Measurements from ENCODE around the gene NSD2.

The NSD2 gene

GRCh38 chr4:1975391-1975801 lies 104.2 kb downstream of the NSD2 start:
- no peak for DNase-seq

GRCh38 chr4:1975880-1976279 lies 104.7 kb downstream of the NSD2 start:
- no peak for DNase-seq

- no peak for DNase-seq
These were observed 105.5 kb downstream of the NSD2 start for GRCh38 chr4:1976416-1977352.

GRCh38 chr4:1978226-1978625 lies 107.0 kb downstream of the NSD2 start:
- no peak for DNase-seq

- DNase-seq = no peak
These were observed 107.7 kb downstream of the NSD2 start for GRCh38 chr4:1978741-1979476.

GRCh38 chr4:1979477-1980196 lies 108.4 kb downstream of the NSD2 start:
- no peak for DNase-seq

- DNase-seq = no peak
These were observed 109.4 kb downstream of the NSD2 start for GRCh38 chr4:1980561-1981041.

GRCh38 chr4:1981251-1982058 lies 110.3 kb downstream of the NSD2 start:
- no peak for DNase-seq

- DNase-seq = no peak
These were observed 111.2 kb downstream of the NSD2 start for GRCh38 chr4:1982124-1983052.

GRCh38 chr4:1983053-1983845 lies 112.1 kb downstream of the NSD2 start:
- DNase-seq = no peak

- no peak for DNase-seq
These were observed 112.7 kb downstream of the NSD2 start for GRCh38 chr4:1983846-1984405.

GRCh38 chr4:1984406-1985191 lies 113.4 kb downstream of the NSD2 start:
- no peak for DNase-seq

- no peak for DNase-seq
These were observed 114.1 kb downstream of the NSD2 start for GRCh38 chr4:1985294-1985693.

GRCh38 chr4:1985780-1986577 lies 114.8 kb downstream of the NSD2 start:
- DNase-seq = no peak

- no peak for DNase-seq
These were observed 115.5 kb downstream of the NSD2 start for GRCh38 chr4:1986578-1987210.

- no peak for DNase-seq
These were observed 116.1 kb downstream of the NSD2 start for GRCh38 chr4:1987296-1987695.

GRCh38 chr4:1987721-1988326 lies 116.6 kb downstream of the NSD2 start:
- no peak for DNase-seq
